Body of pancreas (tissue), 4 donors: ENCODE data around the gene RPS19BP1.

Source experiments
- POLR2A ChIP-seq, 3 donors: fragments of 450-650 bp; IDR thresholded peaks; one replicate each; pipeline ENCODE4 v1.6.1; 2016; ENCODE audit warnings: antibody characterized with exemption in 3 of 3, mild to moderate bottlenecking in 2 of 3
- TF ChIP-seq, protein P1 (sequence below), 7 experiments: fragments of 450-650 bp in 4 of 7; fragments of 200-600 bp in 3 of 7; sonication (generic) in 3 of 7; IDR thresholded peaks; one replicate each; pipeline ENCODE4 v1.5.1; 2016 to 2019; ENCODE audit warnings: antibody characterized with exemption in 7 of 7

DNA sequence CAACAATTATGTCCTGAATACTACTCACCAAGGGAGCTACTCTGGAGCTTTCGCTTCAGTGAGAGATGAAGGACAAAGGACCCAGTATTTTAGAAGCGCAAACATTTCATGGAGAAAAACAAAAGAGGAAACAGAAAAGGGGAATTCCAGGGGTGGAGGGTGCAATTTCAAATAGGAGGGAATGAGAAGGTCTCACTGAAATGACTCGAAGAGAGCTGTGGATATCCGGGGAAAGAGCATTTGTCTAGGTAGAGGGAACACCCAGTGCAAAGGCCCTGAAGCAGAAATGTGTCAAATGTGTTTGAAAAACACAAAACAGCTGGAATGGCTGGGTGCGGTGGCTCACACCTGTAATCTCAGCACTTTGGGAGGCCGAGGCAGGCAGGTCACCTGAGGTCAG is 2.4 kb downstream of the RPS19BP1 start:
- TF ChIP-seq POLR2A (IDR thresholded peaks at IDR 0.05), result no peak
- TF ChIP-seq, protein P1, sequence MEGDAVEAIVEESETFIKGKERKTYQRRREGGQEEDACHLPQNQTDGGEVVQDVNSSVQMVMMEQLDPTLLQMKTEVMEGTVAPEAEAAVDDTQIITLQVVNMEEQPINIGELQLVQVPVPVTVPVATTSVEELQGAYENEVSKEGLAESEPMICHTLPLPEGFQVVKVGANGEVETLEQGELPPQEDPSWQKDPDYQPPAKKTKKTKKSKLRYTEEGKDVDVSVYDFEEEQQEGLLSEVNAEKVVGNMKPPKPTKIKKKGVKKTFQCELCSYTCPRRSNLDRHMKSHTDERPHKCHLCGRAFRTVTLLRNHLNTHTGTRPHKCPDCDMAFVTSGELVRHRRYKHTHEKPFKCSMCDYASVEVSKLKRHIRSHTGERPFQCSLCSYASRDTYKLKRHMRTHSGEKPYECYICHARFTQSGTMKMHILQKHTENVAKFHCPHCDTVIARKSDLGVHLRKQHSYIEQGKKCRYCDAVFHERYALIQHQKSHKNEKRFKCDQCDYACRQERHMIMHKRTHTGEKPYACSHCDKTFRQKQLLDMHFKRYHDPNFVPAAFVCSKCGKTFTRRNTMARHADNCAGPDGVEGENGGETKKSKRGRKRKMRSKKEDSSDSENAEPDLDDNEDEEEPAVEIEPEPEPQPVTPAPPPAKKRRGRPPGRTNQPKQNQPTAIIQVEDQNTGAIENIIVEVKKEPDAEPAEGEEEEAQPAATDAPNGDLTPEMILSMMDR (IDR thresholded peaks at IDR 0.05), result no peak
